ENCODE data around the gene ZNRF3.
"Not testable (repeated sequence)": the region's sequence is repeated elsewhere in the genome, so short reads cannot be mapped to it uniquely, and the experiment has no call there.

ZNRF3 gene

DNA sequence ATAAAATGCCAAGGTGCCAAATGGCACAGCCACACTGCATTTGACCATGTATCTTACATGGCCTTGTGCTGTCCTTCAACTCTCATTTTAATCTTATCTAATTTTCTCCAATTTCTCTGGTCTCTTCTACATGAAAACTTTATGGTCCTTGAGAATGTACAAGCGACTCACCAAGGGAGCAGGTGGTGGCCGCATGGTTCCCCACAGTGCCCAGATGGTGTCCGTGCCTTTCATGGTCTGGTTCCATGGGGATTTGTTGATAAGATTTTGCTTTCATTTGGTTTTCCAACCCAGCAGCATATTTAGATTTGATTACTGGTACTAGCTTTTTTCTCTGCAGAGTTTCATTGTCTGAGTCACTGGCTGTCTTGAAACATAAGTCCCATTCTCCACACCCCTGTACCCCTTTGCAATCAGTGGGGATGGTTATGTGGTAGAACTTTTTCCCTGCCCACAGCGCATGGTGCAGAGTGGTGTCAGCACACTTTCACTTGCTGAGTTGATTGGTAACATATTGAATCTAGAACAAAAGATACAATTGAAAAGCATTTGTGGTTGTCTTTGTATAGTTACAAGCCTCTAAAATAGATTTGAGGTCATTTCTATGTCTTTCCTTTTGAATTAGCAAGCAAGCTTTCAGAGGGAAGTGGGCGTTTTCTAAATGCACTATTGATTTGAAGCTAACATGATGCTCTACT lies 24.1 kb downstream of the ZNRF3 start:
- H3K4me3 ChIP-seq (ENCODE audit: low read length): no peak overlapping the region
- TF ChIP-seq, protein P1, sequence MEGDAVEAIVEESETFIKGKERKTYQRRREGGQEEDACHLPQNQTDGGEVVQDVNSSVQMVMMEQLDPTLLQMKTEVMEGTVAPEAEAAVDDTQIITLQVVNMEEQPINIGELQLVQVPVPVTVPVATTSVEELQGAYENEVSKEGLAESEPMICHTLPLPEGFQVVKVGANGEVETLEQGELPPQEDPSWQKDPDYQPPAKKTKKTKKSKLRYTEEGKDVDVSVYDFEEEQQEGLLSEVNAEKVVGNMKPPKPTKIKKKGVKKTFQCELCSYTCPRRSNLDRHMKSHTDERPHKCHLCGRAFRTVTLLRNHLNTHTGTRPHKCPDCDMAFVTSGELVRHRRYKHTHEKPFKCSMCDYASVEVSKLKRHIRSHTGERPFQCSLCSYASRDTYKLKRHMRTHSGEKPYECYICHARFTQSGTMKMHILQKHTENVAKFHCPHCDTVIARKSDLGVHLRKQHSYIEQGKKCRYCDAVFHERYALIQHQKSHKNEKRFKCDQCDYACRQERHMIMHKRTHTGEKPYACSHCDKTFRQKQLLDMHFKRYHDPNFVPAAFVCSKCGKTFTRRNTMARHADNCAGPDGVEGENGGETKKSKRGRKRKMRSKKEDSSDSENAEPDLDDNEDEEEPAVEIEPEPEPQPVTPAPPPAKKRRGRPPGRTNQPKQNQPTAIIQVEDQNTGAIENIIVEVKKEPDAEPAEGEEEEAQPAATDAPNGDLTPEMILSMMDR (conservative IDR thresholded peaks at IDR 0.05; ENCODE audit: low read depth, low read length): no peak
- DNase-seq (ENCODE audit: low read depth): no peak

DNA sequence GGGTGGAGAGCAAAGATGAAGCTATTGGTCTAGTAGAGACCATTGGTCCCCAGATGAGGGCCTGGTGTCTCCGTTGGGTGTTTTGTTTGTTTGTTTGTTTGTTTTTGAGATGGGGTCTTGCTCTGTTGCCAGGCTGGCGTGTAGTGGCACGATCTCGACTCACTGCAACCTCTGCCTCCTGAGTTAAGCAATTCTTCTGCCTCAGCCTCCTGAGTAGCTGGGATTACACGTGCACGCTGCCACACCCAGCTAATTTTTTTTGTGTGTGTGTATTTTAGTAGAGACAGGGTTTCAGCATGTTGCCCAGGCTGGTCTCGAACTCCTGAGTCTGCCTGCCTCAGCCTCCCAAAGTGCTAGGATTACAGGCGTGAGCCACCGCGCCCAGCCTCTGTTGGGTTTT lies 25.4 kb downstream of the ZNRF3 start:
- not testable (repeated sequence) for DNase-seq (ENCODE audit: low read depth)

DNA sequence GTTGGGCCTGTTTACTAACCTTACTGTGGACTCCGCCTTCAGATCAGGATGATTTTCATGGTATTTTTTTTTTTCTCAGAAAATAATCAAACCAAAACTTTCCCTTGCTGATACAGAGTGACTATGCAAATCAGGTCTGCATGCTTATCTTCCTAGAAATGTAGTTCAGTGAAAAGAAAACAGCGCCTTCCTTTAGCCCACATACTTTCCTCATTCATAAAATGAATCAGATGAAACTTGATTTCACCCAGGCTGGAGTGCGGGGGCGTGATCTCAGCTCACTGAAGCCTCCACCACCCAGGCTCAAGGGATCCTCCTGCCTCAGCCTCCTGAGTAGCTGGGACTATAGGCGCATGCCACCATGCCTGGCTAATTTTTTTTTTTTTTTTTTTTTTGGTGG lies 26.0 kb downstream of the ZNRF3 start:
- TF ChIP-seq, protein P1 (conservative IDR thresholded peaks at IDR 0.05; ENCODE audit: low read depth, low read length): no peak
- no peak overlapping the region for H3K4me3 ChIP-seq (ENCODE audit: low read length)
- no peak for DNase-seq (ENCODE audit: low read depth)

More for the DNA sequence above, 25.4 kb downstream of the ZNRF3 start:
- H3K4me3 ChIP-seq (ENCODE audit: low read length): not testable (repeated sequence)

DNA sequence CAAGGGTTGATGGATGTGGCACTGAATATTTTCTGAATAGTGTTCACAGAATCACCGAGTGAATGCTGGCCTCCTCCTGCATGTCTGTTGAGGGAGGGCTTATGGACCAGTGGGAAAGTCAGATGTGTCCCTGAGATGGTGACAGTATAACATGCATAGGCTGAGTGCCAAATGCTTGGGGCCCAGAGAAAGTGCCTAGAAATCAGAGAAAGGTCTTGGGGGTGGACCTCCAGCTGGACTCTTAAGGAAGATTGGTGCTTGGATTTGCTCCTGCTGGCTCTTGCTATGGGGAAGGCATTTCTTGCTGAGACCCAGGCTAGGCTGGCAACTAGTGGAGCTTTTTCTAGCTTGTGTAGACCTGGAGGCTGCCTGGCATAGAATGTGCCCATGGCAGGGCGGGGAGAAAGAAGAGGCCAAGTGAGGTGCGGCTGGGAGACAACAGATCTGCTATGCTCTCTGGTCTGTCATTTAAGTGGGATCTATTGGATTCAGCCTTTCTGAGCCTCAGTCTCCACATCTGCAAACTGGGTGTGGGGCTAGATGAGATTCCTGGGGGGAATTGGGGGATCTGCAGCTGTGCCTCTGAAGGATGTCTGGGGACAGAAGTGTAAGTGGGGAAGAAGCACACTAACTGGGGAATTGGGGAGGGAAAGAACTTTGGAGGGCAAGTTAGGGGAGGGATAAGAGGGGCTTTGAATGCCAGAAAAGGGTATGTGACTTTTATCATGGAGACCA lies 27.4 kb downstream of the ZNRF3 start:
- no peak for DNase-seq (ENCODE audit: low read depth)
- TF ChIP-seq, protein P1 (conservative IDR thresholded peaks at IDR 0.05; ENCODE audit: low read depth, low read length): no peak
- H3K4me3 ChIP-seq (ENCODE audit: low read length): no peak overlapping the region

DNA sequence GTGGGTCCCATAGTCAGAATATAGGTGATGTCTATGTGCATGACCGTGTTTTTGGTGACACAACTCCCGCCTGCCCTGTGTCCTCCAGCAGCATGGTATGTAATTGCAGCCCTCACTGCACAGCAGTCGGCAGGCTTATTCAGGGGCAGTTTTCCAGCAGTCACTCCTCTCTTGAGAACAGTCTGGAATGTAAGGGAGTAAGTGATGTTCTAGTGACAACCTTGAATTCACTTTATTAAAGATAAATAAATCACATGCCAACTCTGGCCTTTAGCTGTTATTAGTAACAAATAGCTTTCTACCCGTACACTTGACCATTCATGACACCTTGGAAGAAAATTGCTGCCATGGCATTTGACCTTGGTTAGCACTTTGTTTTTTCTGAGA lies 27.9 kb downstream of the ZNRF3 start:
- DNase-seq (ENCODE audit: low read depth): no peak
- no peak overlapping the region for H3K4me3 ChIP-seq (ENCODE audit: low read length)
- TF ChIP-seq, protein P1 (conservative IDR thresholded peaks at IDR 0.05; ENCODE audit: low read depth, low read length): no peak

DNA sequence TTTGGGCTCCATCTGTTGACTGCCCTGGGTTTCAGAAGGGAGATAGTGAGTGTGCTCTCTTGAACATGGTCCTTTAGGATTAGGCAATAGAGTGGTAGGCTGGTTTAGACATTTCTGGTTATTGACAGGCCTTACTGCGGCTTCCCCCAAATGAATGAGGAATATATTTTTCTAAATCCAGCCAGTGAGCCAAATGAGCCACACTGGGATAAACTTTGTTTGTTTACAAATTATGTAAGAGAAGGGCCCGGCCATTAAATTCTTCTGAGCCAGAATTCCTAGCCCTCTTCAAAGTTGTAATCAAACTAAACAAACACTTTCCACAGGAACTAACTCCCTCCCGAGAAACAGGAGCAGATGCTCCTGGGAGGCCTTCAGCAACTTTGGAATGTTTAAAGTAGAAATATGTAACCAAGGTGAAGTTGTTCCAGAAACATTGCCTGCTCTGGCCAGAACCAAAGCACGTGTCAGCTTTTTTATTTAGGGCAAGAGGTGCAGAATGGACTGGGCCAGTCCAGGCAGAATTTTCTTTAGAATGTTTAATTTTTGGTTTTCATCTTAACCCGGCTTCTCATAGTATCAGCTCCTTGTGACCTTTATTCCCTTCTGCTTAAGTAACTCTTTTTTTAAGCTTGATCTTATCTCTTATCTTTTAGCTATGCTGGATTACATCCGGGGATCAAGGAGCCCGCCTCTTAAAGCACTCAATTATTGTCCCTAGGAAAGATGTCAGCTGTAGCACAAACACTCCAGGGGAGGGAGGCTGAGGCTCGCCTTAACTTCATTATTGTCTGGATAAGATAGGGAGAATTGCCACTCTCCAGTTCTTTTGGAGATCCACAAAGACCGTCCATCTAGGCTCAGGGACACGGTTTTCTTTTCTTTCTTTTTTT lies 28.7 kb downstream of the ZNRF3 start:
- H3K4me3 ChIP-seq (ENCODE audit: low read length): no peak overlapping the region
- DNase-seq (ENCODE audit: low read depth): no peak
- TF ChIP-seq, protein P1 (conservative IDR thresholded peaks at IDR 0.05; ENCODE audit: low read depth, low read length): no peak

DNA sequence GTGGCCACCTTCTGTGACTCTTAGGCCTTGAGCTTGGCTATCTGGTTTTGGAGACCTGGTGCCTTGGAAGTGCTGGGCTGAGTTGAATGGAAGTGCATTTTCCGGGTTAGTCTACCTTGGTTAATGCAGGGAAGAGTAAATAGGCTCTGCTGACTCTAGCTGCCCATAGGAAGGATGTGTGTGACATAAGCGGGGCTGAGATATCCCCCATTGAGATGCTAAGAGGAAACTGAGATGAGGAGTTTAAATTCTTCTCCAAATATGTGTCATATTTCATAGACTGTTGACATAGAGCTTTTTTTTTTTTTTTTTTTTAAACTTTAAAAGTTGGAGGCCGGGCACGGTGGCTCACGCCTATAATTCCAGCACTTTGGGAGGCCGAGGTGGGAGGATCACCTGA lies 30.8 kb downstream of the ZNRF3 start:
- no peak overlapping the region for H3K4me3 ChIP-seq (ENCODE audit: low read length)
- no peak for DNase-seq (ENCODE audit: low read depth)
- TF ChIP-seq, protein P1 (conservative IDR thresholded peaks at IDR 0.05; ENCODE audit: low read depth, low read length): no peak

All from retinal pigment epithelial cell (primary cell).